GM12873 (cell line): ENCODE data around the gene GDF9.

Experiments used
- TF ChIP-seq, protein P1 (sequence below): IDR thresholded peaks from 2 replicates; pipeline ENCODE4 v1.5.1; 2012; ENCODE audit warnings: low read depth, mild to moderate bottlenecking, moderate library complexity, low read length, control low read depth; ENCODE audit not compliant: insufficient read depth; ENCODE audit errors: missing control alignments

The GDF9 gene

DNA sequence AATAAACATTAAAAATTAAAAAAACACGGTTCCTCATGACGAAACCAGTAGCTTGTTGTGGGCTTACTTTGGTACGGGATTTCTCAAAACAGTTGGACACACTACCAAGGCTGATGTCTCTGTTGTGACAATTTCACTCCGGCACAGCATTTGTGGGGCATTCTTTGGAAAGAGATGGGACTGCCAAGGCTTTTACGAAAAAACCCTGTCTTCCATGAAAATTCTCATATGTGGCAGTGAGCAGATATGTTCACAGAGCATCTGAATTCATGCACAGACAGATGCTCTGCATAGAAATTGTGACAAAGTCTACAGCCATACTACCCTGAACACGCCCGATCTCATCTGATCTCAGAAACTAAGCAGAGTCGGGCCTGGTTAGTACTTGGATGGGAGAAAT is 18.0 kb downstream of the GDF9 start:
- TF ChIP-seq, protein P1, sequence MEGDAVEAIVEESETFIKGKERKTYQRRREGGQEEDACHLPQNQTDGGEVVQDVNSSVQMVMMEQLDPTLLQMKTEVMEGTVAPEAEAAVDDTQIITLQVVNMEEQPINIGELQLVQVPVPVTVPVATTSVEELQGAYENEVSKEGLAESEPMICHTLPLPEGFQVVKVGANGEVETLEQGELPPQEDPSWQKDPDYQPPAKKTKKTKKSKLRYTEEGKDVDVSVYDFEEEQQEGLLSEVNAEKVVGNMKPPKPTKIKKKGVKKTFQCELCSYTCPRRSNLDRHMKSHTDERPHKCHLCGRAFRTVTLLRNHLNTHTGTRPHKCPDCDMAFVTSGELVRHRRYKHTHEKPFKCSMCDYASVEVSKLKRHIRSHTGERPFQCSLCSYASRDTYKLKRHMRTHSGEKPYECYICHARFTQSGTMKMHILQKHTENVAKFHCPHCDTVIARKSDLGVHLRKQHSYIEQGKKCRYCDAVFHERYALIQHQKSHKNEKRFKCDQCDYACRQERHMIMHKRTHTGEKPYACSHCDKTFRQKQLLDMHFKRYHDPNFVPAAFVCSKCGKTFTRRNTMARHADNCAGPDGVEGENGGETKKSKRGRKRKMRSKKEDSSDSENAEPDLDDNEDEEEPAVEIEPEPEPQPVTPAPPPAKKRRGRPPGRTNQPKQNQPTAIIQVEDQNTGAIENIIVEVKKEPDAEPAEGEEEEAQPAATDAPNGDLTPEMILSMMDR, result no peak

DNA sequence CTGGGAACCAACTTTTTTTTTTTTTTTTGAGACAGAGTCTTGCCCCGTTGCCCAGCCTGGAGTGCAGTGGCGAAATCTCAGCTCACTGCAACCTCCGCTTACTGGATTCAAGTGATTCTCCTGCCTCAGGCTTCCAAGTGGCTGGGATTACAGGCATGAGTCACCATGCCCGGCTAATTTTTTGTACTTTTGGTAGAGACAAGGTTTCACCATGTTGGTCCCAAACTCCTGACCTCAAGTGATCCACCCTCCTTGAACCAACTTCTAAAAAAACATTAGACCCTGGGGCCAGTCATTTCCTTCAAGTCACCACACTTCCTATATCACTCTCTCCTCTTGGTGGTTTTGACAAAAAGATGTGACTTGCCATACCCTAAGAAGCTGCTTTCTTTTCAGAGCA is 25.0 kb downstream of the GDF9 start:
- TF ChIP-seq, protein P1, result no peak

DNA sequence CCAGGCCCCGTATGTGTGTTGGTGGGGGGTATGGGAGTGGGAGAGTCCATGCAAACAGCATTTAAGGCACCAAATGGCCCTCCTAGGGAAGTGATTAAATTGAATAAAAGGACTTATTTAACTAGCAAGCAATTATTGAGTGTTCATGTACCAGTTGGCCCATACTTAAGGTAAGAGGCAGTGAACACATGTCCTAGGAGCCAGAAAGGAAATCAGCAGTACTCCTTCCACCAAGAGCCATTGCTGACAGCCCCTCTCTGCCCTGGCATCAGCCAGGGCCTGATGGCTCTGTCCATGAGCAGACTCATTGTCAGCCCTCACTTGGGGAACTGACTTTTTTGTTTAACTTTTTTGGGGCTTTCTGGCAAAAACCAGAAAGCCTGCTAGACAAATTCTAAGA is 25.4 kb downstream of the GDF9 start:
- TF ChIP-seq, protein P1, result no peak

DNA sequence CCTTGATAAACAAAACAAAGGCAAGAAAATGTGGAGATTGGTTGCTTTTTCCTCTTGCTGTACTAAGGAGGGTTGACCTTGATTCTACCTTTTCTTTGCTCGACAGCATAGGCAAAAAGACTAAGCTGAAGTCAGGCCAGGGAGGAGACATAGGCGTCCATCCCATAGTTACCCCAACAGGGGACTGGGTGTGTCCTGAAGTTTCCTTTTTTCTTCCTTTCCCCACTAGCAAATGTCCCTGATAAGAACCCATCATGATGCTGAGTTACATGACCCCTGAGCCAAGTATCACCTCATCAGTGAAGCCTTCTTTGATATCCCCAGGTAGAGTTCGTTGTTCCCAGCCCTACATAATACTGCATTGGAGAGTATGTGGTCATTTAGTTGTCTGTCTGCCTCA is 26.0 kb downstream of the GDF9 start:
- TF ChIP-seq, protein P1, result no peak

DNA sequence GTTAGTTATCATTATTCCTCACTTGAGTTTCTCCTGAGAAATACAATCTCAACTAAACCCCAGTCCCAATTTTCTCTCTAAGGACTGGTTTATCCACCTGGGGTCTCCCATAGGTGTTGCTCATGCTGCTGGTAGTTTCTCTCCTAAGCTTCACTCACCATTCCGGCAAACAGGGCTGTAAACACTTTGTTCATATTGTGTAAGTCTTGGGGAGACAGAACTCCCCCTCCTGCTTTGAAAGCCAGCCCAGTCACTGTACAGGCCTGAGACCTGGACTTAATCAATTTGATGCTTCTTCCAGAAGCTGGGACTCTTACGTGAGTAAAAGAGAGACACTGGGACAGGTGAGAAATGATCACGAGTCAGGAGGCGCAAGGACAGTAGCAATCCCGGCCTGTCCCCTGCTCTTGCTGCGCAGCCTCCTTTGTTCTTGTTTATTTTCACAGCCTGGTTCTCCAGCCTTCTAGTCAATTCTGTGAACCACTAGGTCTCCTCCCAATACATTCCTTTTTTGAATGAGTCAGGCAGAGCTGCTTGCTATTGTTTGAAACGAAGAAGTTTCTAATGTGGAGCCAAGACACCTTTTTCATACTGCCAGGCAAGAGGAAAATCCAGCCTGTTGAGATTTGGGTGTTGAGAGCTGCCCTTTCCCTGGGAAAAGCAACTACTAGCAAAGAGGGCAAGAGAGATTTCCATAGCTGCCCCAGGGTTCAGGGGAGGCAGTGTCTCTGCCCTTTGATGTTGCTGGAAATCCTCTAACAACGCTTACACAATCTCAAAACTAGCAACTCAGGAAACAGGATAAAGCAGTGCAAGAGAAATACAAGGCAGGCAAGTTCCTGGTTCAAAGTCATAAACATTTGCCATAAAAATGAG is 26.6 kb downstream of the GDF9 start:
- TF ChIP-seq, protein P1, result no peak

DNA sequence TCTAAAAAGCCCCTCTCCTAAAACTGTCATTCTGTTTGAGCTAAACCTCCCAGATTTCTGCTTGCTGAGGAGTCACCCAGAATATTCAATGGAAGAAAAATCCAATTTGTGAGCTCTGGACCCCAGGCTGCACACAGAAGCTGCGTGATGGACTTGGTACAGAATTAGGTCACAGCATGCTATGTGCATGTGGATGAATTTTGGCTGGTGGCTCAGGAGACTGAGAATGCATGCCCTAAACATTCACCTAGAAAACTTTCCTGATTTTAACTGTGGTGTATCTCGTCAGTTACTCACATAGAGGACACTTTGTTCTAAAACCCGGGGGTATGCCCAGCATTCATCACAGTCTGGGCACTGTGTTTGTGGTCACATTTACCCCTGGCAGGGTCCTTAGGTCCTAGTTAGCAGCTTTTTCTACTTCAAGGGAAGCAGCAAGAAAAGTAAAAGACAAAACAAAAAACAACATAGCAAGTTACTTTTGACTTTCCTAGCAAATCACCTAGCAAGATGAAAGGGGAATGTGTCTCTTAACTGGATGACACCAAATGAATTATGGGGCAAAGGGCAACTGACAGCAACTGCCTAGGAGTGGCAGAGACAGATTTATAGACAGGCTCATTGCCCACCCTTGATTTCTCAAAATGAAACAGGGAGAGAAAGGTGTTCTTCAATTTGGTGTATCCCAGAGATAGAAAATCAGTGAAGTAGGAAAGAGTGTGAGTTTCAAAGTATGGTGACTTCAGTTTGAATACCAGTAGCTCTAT is 27.6 kb downstream of the GDF9 start:
- TF ChIP-seq, protein P1, result no peak

DNA sequence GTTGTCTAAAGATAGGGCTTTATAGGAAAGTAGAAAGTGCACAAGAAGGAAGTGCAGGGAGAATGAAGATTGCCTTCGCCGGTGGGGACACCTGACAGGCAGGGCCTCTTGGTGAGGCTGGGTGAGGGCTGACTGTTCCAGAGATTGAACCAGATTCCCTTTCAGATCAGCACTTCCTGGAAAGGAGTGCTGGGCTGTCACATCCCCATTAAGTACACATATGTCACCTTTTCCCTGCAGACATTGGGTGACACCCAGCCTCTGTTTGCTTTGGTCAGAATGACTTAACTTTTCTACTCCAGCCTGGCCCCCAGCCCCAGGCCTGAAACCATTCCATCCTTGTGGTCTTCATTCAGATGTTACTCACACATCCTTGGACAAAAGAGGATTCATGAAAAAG is 28.4 kb downstream of the GDF9 start:
- TF ChIP-seq, protein P1, result no peak
